SJCRH30 (cell line): ENCODE measurements around the gene ARFGAP1. TPM values are rescaled to one million over a fixed set of nuclear protein-coding genes. Genes with fewer than 3 reads are reported as not detected.
"Not testable (repeated sequence)": the region's sequence is repeated elsewhere in the genome, so short reads cannot be mapped to it uniquely, and the experiment has no call there.

Source experiments
- DNase-seq, 2 experiments: peaks; one replicate each; pipeline ENCODE4 v3.0.0-alpha.2; 2015 to 2020
- H3K27ac ChIP-seq: fragments of 250-450 bp; sonication (Bioruptor Pico); 2 replicates; pipeline ENCODE4 v1.5.1; 2020; ENCODE audit warnings: mild to moderate bottlenecking, moderate library complexity
- H3K27me3 ChIP-seq: fragments of 250-450 bp; sonication (Bioruptor Pico); 2 replicates; pipeline ENCODE4 v1.5.1; 2020; ENCODE audit warnings: mild to moderate bottlenecking, moderate library complexity
- H3K36me3 ChIP-seq: fragments of 250-450 bp; sonication (Bioruptor Pico); 2 replicates; pipeline ENCODE4 v1.5.1; 2020; ENCODE audit warnings: mild to moderate bottlenecking, moderate library complexity
- H3K4me1 ChIP-seq: fragments of 250-450 bp; sonication (Bioruptor Pico); 2 replicates; pipeline ENCODE4 v1.5.1; 2020; ENCODE audit warnings: mild to moderate bottlenecking, moderate library complexity
- H3K4me3 ChIP-seq: fragments of 250-450 bp; sonication (Bioruptor Pico); 2 replicates; pipeline ENCODE4 v1.5.1; 2020; ENCODE audit warnings: mild to moderate bottlenecking, moderate library complexity
- H3K9me3 ChIP-seq: fragments of 250-450 bp; sonication (Bioruptor Pico); replicated peaks from 2 replicates; pipeline ENCODE4 v1.5.1; 2020; ENCODE audit warnings: mild to moderate bottlenecking, moderate library complexity
- total RNA-seq: library from RNA; depleted of rRNA; stranded (reverse); fragments of >200 nt; shearing (Covaris generic); gene quantifications from 2 replicates; pipeline ENCODE4 v1.2.3, GENCODE V29; 2014

The ARFGAP1 gene
- total RNA-seq, 1 experiment from 2014 or later, result 96.8 TPM

DNA sequence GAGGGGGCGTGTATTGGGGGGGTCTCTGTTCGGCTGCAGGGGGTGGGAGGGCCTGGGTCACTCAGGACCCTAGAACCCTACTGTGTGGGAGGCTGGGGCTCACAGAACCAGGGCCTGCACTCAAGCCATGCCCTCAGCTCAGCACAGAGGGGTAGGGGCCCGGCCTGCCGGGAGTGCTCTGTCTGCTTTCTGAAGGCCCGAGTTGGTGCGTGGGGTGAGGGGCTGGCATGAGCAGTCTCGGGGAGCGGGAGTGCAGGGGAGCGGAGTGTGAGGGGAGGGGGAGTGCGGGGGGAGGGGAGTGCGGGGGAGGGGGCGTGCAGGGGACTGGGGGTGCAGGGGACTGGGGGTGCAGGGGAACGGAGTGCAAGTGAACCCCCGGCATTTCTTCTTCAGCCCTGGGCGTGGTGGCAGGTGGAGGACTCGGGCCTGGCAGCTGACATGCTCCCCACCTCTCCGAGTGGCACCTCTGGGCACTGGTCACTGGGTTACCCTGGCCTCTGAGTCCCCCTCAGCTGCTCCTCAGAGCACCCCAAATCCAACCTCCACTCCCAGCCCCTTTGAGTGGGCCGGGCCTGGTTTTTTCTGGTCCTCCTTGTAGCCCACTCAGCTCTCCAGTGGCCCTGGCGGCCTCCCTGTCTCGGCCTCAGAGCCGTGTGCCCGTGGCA is 21.4 kb downstream of the ARFGAP1 start:
- H3K4me1 ChIP-seq, result no peaks in the 10 kb centered on the region
- no peak for DNase-seq
- H3K27me3 ChIP-seq, result peaks cover 7% of the 10 kb centered on the region
- no peak overlapping the region for H3K4me3 ChIP-seq
- H3K9me3 ChIP-seq, result no peaks in the 10 kb centered on the region
- no peak overlapping the region for H3K27ac ChIP-seq
- peaks cover 3% of the 10 kb centered on the region for H3K36me3 ChIP-seq

DNA sequence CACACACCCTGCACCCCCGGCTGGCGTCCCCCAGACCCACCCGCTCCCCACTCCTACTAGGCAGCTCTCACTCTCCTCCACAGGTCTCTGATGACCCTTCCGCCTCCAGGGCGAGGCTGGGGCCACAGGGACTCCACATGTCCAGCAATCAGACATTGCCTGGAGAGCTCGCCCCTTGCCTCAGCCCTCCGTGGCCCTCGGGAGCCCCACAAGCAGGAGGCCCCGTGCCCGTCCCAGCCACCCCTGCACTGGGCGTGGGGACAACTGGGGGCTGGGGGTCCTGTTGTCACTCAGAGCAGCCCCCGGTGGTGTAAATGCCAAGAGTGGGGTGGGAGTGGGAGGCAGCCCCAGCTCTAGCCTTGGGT is 21.9 kb downstream of the ARFGAP1 start:
- no peak overlapping the region for H3K27ac ChIP-seq
- H3K36me3 ChIP-seq, result no peaks in the 10 kb centered on the region; the same call in 1 of the 2 replicates
- no peaks in the 10 kb centered on the region for H3K9me3 ChIP-seq
- no peaks in the 10 kb centered on the region for H3K4me1 ChIP-seq
- H3K4me3 ChIP-seq, result no peak overlapping the region
- peaks cover 7% of the 10 kb centered on the region for H3K27me3 ChIP-seq
- no peak for DNase-seq

DNA sequence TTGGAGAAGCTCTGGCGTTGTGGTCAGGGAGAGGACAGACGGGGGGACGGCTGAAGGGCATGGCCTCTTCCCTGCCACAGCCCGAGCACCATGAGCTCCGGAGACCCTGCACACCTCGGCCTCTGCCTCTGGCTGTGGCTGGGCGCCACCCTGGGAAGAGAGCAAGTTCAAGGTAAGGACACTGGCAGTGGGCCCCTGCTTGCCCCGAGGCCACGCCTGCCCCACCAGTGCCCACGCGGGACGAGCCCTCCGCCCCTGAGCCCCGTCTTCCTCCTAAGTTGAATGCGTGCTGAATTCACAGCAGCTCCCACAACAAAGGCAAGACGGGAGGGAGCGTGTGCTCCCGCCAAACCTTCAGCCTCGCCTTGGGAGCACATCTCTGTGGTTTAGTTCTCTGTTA is 22.4 kb downstream of the ARFGAP1 start:
- Histone ChIP-seq H3K36me3 (no peaks in the 10 kb centered on the region), H3K9me3 (no peaks in the 10 kb centered on the region), H3K4me3 (no peak overlapping the region), H3K27ac (no peak overlapping the region), H3K27me3 (peaks cover 7% of the 10 kb centered on the region), H3K4me1 (no peaks in the 10 kb centered on the region)
- no peak for DNase-seq

DNA sequence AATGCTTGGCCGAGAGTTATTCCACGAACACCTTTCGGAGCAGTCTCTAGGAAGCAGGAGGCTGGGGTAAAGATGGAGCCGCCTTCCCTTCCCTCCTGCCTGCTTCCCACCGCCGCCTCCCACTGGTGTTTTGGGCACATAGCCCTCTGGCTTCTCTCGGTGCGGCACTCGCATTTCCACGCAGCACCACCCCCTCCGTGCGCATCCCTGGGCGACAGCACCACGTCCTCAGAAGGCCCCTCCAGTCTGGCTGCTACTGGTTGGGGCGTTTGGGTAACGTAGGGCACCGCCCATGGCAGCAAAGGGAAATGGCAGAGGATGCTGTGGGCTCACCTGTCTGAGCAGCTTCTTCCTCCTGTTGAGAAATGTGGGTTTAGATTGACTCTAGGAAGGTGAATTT is 22.8 kb downstream of the ARFGAP1 start:
- no peaks in the 10 kb centered on the region for H3K4me1 ChIP-seq
- no peak overlapping the region for H3K27ac ChIP-seq

DNA sequence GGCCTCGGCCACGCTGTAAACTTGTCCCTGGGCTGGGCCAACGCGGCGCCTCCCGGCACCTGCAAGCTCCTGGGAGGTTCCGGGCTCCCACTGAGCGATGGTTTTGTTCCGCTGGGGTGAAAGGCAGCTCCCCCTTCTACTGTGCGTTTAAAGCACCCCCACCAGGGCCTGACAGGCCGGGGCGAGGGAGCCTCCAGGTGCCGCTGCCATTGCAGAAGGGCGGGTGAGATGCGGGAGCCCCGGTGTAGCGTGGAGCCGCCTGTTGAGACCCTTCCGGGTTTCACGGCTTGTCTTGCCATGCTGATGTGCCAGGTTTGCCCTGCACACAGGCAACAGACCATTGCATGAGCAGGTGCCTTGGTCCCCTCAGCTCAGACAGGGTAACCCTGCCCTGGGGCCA is 23.2 kb downstream of the ARFGAP1 start:
- H3K4me1 ChIP-seq, result no peaks in the 10 kb centered on the region
- no peak overlapping the region for H3K4me3 ChIP-seq
- H3K27ac ChIP-seq, result no peak overlapping the region

More for the DNA sequence above, 22.8 kb downstream of the ARFGAP1 start:
- Histone ChIP-seq H3K9me3 (no peaks in the 10 kb centered on the region), H3K36me3 (no peaks in the 10 kb centered on the region), H3K27me3 (peaks cover 7% of the 10 kb centered on the region), H3K4me3 (no peak overlapping the region)
- no peak for DNase-seq

DNA sequence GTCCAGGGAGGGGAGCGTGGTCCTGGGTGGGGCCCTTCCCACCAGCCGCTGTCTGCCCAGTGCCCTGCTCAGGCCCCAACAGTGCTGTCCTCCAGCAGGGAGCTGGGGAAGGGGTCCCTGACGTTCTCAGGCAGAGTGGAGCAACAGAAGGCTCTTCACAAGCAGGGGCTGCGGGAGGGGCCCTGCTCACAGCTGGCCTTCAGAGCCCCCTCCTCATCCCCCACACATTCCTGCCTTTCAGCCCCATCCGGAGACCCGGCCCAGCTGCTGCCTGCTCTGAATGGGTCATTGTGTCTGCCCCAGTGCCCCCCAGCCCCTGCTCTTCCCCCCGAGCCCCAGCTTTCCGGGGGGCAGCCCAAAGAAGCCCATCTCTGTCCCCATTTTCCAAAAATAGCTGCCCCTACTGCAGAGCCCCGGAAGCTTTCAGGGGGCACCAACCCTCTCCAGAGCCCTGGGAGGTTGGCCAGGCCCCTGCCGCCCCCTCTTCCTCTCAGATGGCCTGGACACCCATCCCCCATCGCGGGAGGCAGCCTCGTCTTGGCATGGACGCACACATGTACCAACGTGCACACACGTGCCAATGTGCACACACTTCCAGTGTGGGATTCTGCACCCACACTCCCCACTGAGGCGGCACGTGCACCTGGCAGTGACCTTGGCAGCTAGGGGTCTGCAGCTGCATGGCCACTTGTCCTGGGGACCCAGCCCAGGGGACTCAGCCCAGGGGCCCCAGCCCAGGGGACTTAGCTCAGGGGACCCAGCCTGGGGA is 24.1 kb downstream of the ARFGAP1 start:
- no peak for DNase-seq
- H3K4me1 ChIP-seq, result no peaks in the 10 kb centered on the region
- H3K9me3 ChIP-seq, result no peaks in the 10 kb centered on the region
- H3K36me3 ChIP-seq, result no peaks in the 10 kb centered on the region
- H3K27ac ChIP-seq, result no peak overlapping the region
- H3K4me3 ChIP-seq, result no peak overlapping the region
- peaks cover 7% of the 10 kb centered on the region for H3K27me3 ChIP-seq

More for the DNA sequence above, 23.2 kb downstream of the ARFGAP1 start:
- DNase-seq, result no peak
- Histone ChIP-seq H3K9me3 (no peaks in the 10 kb centered on the region), H3K27me3 (peaks cover 7% of the 10 kb centered on the region), H3K36me3 (no peaks in the 10 kb centered on the region)

DNA sequence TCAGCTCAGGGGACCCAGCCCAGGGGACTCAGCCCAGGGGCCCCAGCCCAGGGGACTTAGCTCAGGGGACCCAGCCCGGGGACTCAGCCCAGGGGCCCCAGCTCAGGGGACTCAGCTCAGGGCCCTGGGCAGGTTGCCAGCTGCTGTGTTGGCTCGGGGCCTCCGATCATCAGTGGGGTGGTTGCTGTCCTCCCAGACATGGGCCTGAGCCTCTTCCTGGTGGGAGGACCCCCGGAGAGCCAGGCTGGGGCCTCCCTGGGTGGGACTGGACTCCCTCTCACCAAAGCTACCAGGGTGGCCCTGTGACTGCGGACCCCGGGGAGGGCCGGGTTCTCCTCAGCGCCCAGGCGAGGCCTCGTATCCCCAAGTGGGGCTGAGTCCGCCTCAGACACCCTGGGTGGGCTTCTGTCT is 24.8 kb downstream of the ARFGAP1 start:
- DNase-seq, result no peak
- Histone ChIP-seq H3K4me3 (no peak overlapping the region), H3K9me3 (no peaks in the 10 kb centered on the region), H3K4me1 (no peaks in the 10 kb centered on the region), H3K27ac (no peak overlapping the region), H3K36me3 (no peaks in the 10 kb centered on the region), H3K27me3 (peaks cover 7% of the 10 kb centered on the region)

DNA sequence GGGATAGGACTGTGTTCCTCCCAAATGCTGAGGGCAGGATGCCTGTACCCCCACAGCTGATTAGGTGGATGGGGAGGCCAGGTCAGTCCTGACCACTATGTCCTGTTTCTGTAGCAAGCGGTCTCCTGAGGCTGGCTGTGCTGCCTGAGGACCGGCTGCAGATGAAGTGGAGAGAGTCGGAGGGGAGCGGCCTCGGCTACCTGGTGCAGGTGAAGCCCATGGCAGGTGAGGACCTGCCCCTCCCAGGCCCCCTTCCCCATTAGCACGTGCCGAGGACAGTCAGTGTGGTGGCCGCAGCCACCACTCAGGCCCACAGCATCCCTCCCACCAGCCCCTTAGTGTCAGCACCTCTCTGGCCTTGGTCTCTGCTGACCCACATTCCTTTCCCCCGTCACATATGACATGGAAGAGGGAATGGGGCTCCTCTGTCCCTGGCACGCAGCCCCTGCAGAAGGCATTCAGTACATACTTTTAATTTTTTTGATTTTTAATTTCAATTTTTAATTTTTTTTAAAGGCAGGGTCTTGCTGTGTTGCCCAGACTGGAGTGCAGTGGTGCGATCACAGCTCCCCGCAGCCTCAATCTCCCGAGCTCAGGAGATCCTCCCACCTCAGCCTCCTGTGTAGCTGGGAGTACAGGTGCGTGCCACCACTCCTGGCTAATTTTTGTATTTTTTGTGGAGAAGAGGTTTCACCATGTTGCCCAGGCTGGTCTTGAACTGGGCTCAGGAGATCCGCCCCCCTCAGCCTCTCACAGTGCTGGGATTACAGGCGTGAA is 25.4 kb downstream of the ARFGAP1 start:
- peaks cover 7% of the 10 kb centered on the region for H3K27me3 ChIP-seq
- H3K4me1 ChIP-seq, result no peaks in the 10 kb centered on the region
- H3K36me3 ChIP-seq, result no peaks in the 10 kb centered on the region
- no peaks in the 10 kb centered on the region for H3K9me3 ChIP-seq
- DNase-seq, result no peak
- no peak overlapping the region for H3K27ac ChIP-seq
- no peak overlapping the region for H3K4me3 ChIP-seq

DNA sequence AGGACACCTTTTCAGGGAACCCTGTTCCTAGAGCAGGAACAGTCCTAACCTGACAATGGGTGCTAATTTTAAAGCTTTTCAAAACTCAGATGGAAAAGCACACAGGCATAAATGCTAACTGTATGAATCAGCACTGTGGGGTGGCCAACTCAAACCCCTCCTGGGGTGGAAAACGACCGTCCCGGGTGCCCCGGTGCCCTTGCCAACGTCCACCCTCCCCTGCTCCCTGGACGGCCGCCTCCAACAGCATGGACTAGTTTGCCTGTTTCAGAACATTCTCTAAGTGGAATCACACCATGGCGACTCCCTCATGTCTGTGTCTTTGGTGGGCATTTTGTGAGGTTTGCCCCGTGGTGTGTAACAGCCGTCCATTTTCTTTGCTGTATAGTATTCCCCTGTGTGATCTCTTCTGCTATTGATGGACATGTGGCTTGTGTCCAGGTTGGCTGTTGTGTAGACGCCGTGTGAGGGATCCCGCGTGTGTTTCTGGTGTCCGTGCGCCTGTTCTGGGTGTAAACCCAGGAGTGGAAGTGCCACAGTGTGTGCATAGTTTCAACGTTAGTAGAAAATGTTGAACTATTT is 26.2 kb downstream of the ARFGAP1 start:
- DNase-seq, result no peak
- peaks cover 7% of the 10 kb centered on the region for H3K27me3 ChIP-seq
- no peak overlapping the region for H3K27ac ChIP-seq
- no peak overlapping the region for H3K4me3 ChIP-seq
- no peaks in the 10 kb centered on the region for H3K36me3 ChIP-seq
- no peaks in the 10 kb centered on the region for H3K9me3 ChIP-seq
- no peaks in the 10 kb centered on the region for H3K4me1 ChIP-seq

DNA sequence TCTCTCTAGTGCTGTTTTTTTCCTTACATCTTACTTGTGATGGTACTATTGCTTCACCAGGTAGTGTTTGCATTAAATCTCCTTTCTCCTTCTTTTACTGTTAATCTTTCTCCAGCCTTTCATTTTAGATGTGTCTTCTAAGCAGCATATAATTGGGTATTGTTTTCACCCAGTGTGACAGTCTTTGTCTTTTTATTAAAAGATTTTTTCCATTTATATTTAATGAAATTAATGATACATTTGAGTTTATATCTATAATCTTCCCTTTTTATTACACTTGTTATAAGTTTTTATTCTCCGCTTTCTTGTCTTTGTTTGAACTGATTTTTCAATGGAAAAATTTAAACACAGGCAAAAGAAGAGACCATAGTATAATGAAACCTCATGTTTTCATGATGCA is 29.1 kb downstream of the ARFGAP1 start:
- H3K9me3 ChIP-seq, result no peaks in the 10 kb centered on the region
- no peak overlapping the region for H3K4me3 ChIP-seq
- H3K27ac ChIP-seq, result no peak overlapping the region
- H3K36me3 ChIP-seq, result no peaks in the 10 kb centered on the region
- H3K27me3 ChIP-seq, result 0 out of 2 replicates have a peak, but pooled peaks cover 6% of the 10 kb centered on the region
- no peaks in the 10 kb centered on the region for H3K4me1 ChIP-seq
- no peak for DNase-seq

DNA sequence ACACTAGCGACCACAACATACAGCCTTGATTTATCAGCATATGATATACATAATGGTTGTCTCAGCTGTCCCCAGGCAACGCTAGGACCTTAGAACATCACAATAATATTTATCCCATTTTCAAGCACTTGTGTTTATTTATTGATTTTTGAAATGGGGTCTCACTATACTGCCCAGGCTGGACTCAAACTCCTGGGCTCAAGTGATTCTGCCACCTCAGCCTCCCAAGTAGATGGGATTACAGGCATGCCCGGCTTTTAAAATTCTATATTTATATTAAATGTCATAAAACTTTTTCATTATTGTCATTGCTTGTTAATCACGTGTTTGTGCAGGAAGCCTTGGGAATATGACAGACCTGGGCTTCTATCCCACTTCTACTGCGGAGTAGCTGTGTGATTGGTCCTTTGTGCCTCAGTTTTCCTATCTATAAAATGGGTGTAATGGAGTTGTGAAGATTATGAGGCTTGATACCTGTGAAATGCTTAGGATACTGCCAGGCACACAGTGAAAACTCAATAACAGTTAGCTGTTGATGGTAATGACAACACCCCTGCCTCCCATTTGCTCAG is 30.6 kb downstream of the ARFGAP1 start:
- Histone ChIP-seq H3K4me3 (no peak overlapping the region), H3K4me1 (no peaks in the 10 kb centered on the region), H3K27ac (no peak overlapping the region), H3K9me3 (no peaks in the 10 kb centered on the region), H3K36me3 (no peaks in the 10 kb centered on the region), H3K27me3 (peaks cover 13% of the 10 kb centered on the region; the same call in 1 of the 2 replicates)
- no peak for DNase-seq

DNA sequence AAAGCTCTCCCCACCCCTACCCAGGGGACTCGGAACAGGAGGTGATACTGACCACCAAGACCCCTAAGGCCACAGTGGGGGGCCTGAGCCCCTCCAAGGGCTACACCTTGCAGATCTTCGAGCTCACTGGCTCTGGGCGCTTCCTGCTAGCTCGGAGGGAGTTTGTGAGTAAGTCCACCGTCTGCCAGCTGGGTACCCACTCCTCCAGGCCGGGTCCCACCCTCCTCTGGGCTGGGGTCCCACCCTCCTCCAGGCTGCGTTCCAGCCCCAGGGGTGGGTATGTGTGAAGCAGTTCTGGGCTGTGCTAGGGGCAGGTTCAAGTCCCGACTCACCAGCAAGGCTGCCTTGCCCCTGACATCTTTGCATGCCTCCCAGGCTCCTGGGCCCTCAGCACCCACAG is 32.8 kb downstream of the ARFGAP1 start:
- H3K27me3 ChIP-seq, result peaks cover 23% of the 10 kb centered on the region
- no peak overlapping the region for H3K4me3 ChIP-seq
- DNase-seq, result no peak
- H3K36me3 ChIP-seq, result no peaks in the 10 kb centered on the region
- no peak overlapping the region for H3K27ac ChIP-seq
- H3K4me1 ChIP-seq, result no peaks in the 10 kb centered on the region
- H3K9me3 ChIP-seq, result no peaks in the 10 kb centered on the region

DNA sequence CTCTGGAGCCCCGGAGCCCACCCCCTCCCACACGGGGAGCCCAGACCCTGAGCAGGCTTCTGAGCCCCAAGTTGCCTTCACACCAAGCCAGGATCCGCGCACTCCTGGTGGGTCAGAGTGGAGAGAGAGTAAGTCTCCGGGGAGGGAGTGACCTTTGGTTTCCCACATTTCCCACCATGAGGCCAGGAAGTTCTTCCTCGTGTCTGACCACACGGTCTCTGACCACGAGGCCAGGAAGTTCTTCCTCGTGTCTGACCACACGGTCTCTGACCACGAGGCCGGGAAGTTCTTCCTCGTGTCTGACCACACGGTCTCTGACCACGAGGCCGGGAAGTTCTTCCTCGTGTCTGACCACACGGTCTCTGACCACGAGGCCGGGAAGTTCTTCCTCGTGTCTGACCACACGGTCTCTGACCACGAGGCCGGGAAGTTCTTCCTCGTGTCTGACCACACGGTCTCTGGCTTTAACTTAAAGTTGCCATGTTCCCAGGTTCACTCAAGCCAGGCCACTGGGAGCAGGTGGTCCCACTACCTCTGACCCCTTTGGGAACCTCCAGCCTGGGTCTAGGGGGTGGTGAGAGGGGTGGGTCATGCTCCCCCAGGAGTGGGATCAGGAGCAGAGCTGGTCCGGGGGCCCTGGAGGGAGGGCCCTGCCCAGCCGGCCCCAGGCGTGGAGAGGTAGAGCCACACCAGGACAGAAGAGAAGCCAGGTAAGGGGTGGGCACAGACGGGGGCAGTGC is 33.5 kb downstream of the ARFGAP1 start:
- not testable (repeated sequence) for H3K9me3 ChIP-seq, H3K27ac ChIP-seq, DNase-seq, H3K36me3 ChIP-seq, H3K4me1 ChIP-seq, H3K4me3 ChIP-seq
- peaks cover 28% of the 10 kb centered on the region for H3K27me3 ChIP-seq
